SKM-1 (cell line): ENCODE measurements around the gene SOX18.

Source experiments
- DNase-seq: peaks from one replicate; lab custom pipeline; 2025; ENCODE audit not compliant: unreplicated experiment; lab: John Stamatoyannopoulos, UW

Gene SOX18

GRCh38 chr20:64053841-64054661 is 4.6 kb upstream of the SOX18 start:
- no peak for DNase-seq

DNA sequence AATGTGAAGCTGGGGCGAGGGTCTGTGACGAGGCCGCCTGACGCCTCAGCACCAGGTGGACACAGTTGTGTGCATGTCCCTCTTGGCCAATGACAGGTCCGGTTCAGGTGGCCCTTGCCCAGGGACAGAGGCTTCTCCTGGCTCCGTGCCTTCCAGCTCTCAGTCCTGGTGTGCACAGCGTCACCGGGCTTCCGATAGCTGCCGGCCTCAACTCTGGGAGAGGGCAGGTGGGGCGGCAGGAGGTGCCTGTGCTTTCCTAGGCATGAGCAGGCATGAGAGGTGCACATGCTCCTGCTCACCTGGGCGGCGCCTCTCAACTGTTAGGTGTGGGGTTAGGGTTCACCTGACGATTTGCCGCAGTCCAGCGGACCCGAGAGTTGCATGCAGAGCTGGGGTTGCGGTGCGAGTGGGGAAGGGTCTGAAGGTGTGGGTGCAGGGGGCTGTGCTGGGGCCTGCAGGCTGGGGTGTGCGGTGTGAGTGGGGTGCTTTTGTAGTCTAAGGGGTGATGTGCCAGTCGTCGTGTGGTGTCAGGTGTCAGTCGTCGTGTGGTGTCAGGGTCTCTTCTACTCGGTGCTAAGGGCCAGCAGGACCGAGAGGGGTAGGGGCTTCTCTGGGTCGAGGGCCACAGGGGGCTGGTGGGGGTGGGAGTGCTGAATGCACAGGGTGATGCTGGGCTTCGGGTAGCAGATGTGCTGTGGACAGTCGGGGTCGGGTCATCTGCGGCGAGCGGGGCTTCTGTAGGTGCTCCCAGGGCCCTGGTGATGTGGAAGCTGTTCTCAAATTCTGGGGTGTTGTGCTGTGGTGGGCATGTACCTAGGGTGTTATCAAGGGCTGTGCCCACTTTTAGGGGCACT is 3.8 kb upstream of the SOX18 start:
- no peak for DNase-seq

- no peak for DNase-seq
Measured at GRCh38 chr20:64052326-64052722, 2.9 kb upstream of the SOX18 start.

- no peak for DNase-seq
Measured at GRCh38 chr20:64051561-64052325, 2.3 kb upstream of the SOX18 start.

DNA sequence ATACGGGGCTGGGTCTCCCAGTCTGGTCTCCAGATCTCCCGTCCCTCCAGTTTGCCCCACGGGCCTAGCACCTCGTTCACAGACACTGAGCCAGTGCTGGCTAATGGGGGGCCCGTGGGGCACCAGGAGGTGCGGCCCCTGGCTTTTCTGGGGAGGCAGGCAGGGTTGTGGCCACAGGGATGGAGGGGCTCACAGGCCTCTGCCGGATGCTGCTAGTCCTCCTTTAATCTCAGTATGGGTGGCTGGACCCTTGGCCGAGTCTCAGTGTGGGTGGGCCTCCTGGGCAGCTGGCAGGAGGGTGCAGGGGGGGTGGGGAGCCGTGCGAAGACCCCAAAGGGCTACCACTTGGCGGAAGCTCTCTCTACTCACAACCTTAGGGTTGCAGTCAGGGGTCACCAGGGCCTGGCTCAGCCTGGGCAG is 1.6 kb upstream of the SOX18 start:
- no peak for DNase-seq

GRCh38 chr20:64050261-64051032 is 1.0 kb upstream of the SOX18 start:
- DNase-seq = no peak

GRCh38 chr20:64049878-64050260 is 430 bp upstream of the SOX18 start:
- DNase-seq = no peak

- no peak for DNase-seq
Measured at GRCh38 chr20:64048402-64049044, 916 bp downstream of the SOX18 start.

DNA sequence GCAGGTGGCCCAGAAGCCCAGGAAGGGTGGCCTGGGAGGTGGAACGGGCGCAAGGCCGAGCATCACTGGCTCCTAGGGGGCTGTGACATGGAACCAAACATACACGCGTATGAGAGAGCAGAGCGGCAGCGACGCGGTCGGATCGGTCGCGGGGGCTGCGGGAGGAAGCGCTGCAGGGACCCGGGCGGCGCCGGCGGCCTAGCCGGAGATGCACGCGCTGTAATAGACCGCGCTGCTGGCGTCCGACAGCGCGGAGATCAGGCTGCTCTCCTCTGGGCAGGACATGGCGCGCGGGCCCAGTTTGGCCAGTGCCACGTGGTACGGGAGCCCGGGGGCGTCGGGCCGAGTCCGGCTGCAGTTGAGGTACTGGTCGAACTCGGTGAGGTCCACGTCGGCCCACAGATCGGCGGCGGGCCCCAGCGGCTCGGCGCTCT is 1.5 kb downstream of the SOX18 start:
- DNase-seq = no peak

GRCh38 chr20:64047046-64047389 is 2.4 kb downstream of the SOX18 start:
- DNase-seq = no peak

DNA sequence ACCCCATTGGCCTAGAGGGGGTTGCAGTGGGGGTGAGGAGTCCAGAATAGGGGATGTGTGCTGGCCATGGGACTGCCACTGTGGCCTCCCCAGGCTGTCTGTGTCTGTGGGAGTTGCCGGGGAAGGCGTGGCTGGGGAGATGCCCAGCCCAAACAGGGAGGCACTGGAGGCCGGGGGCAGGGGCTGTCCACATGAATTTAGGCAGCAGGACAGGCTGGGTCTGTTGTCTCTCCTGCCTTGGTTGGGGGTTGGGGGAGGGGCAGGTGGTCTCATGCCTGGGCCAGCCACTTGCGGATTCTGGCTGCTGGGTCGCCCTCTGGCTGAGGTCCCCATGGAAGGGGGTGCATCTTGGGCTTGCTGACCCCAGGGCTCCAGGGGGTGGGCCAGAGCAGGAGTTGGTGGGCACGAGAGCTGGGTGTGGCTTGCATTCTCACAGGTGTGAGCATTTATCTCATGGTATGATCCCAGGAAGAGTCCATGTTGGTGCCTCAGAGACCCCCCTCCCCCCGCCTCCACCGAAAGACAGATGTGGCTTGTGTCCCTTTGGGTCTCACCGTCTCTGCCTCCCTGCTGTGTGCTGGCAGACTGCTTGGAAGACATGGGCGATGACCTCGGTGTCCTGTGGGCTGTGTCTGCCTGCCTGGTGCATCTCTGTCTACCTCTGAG is 4.0 kb downstream of the SOX18 start:
- DNase-seq = no peak

GRCh38 chr20:64044484-64045247 is 4.8 kb downstream of the SOX18 start:
- no peak for DNase-seq

DNA sequence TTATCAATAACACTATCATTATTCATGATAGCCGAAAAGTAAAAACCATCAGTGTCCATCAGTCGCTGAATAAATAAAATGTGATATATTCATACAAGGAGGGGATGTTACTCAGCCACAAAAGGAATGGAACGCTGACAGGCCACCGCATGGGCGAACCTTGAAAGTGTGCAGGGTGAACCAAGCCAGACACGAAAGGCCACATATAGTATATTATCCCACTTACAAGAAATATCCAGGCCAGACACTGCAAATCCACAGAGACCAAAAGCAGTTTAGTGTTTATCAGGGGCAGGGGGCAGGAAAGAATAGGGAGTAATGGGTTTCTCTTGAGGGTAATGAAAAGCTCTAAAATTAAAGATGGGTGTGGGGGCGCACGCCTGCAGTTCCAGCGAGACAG is 5.7 kb downstream of the SOX18 start:
- DNase-seq = no peak

DNA sequence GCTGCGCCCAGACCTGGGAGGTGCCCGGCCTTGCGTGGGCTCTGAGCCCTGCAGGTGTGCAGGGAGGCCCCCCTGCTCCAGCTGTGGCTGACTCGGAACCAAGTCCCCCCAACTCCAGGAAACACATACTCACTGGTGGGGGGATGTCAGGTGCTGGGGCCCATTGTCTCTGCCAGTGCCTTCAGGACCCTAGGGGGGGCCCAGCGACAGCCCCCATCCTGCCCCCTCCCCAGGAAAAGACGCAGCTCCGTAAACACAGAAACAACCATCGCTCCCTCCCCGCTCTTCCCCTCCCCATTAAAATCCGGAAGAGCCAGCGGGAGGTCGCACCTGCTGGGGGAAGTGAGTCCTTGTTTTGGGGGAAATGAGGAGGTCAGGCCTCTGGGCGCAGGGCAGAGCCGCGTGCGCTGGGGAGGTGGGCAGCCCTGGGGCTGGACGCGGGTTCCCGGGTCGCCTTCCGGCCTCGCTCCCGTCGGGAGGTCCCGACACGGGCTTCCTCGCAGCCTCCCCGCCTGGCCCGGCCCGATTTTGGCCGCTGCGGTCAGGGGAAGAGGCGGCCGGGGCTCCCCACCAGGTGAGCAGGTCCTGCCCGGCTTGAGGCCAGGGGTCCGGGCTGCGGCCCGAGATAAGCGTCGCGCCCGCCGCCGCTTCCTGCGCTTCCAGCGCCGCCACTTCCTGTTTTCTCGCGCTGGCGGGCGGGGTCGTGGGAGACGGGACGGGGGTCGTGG is 7.2 kb downstream of the SOX18 start:
- no peak for DNase-seq

- DNase-seq = no peak
Measured at GRCh38 chr20:64041781-64042053, 7.7 kb downstream of the SOX18 start.

- DNase-seq = no peak
Measured at GRCh38 chr20:64041040-64041780, 8.2 kb downstream of the SOX18 start.

DNA sequence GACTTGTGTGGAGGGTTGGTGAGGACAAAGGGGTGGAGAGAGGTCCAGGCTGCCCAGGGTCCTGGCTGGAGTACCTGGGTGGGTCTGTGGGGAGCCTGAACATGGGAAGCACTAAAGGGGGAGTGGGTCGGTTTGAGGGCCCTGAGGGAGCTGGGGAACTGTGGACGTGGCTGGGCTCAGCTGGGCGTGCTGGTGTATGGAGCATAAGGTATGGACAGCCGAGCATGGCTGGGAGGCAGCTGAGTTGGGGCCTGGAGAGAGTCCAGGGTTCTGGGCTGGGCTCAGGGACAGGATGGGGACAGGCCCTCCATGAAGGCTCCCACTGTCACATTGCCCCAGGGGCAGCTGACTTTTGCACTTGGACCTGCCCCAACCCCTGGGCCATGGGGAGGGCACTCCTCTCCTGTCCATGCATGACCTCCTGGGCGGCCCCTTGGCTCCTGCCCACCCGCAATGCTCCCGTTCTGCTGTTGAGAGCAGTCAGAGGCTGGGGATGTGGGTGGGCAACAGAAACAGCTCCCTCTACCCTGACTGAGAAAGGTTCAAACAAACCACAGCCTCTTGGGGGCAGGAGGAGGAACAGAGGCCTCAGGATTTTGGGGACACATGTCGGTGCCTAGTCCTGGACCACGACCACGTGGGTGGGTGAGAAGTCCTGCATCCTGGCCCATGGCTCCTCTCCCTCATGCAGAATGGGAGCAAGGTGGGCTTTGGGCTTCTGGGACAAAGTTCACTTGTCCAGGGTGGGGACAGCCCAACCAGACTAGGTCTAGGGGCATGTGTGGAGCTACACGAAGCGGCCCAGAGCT is 9.0 kb downstream of the SOX18 start:
- DNase-seq = no peak
